ENCODE data around the gene FAM187B. TPM values are rescaled to one million over a fixed set of nuclear protein-coding genes. Genes with fewer than 3 reads are reported as not detected.
"Not testable (repeated sequence)": the region's sequence is repeated elsewhere in the genome, so short reads cannot be mapped to it uniquely, and the experiment has no call there.

The FAM187B gene
- total and polyA plus RNA-seq, 10 donors: 0.48 to 0.61 (median 0.51) TPM; not detected in 7

GRCh38 chr19:35204799-35205732 lies 23.5 kb downstream of the FAM187B start:
- intact Hi-C loops (cut with DNase I; ENCODE audit: low total_unique reads): loop anchor here (10.0 kb wide), 1 partner anchor 50 kb away; the partner anchor contains the start of gene FXYD5
- peak; percentile 80 for DNase-seq
- 46 to 58% (median 50%) methylated on average over 10 to 13 of the region's 13 CpGs for WGBS, 5 donors
- Histone ChIP-seq H3K36me3 (no peaks in the 10 kb centered on the region), H3K27me3 (replicated peaks in 1 of 7) (no peaks in the 10 kb centered on the region), H3K27ac (peak overlapping the region; percentile 61 to 98 (median 84)), H3K4me3 (no peak overlapping the region), H3K9me3 (peaks cover 0 to 3% (median 0%) of the 10 kb centered on the region in 8 donors), H3K4me1 (peaks cover 24 to 65% (median 50%) of the 10 kb centered on the region in 6 donors)
- TF ChIP-seq CTCF (IDR thresholded peaks at IDR 0.05 in 8 of 11, conservative IDR thresholded peaks at IDR 0.05 in 3 of 11): no peak
- TF ChIP-seq POLR2A (IDR thresholded peaks at IDR 0.05): no peak
- TF ChIP-seq POLR2AphosphoS5 (IDR thresholded peaks at IDR 0.05): peak in 1 of 3 donors; percentile 58

GRCh38 chr19:35202722-35203688 lies 25.5 kb downstream of the FAM187B start:
- intact Hi-C loops (cut with DNase I; ENCODE audit: low total_unique reads): loop anchor here (10.0 kb wide), 1 partner anchor 48 kb away; the partner anchor contains the start of gene FXYD5
- 88 to 92% (median 90%) methylated on average over 4 of the region's 4 CpGs for WGBS, 5 donors
- no peak for DNase-seq
- no peaks in the 10 kb centered on the region for H3K27me3 ChIP-seq (replicated peaks in 1 of 7)
- no peak overlapping the region for H3K4me3 ChIP-seq
- peaks cover 24 to 50% (median 39%) of the 10 kb centered on the region in 6 donors for H3K4me1 ChIP-seq
- TF ChIP-seq CTCF (IDR thresholded peaks at IDR 0.05 in 8 of 11, conservative IDR thresholded peaks at IDR 0.05 in 3 of 11) (no peak), POLR2A (IDR thresholded peaks at IDR 0.05) (no peak), POLR2AphosphoS5 (IDR thresholded peaks at IDR 0.05) (no peak)
- H3K27ac ChIP-seq: peak overlapping the region in 3 of 8 donors; percentile 84 to 98 (median 89)
- H3K36me3 ChIP-seq: no peaks in the 10 kb centered on the region
- H3K9me3 ChIP-seq: peaks cover 0 to under 1% (median 0%) of the 10 kb centered on the region in 8 donors

- no peaks in the 10 kb centered on the region for H3K36me3 ChIP-seq
- no peaks in the 10 kb centered on the region for H3K27me3 ChIP-seq (replicated peaks in 1 of 7)
- no peak for TF ChIP-seq POLR2A (IDR thresholded peaks at IDR 0.05)
- TF ChIP-seq POLR2AphosphoS5 (IDR thresholded peaks at IDR 0.05): no peak
- no peak for TF ChIP-seq CTCF (IDR thresholded peaks at IDR 0.05 in 8 of 11, conservative IDR thresholded peaks at IDR 0.05 in 3 of 11)
- no peak overlapping the region for H3K4me3 ChIP-seq
- H3K4me1 ChIP-seq: peaks cover 0 to 15% (median 5%) of the 10 kb centered on the region in 6 donors
- DNase-seq: no peak
- no peaks in the 10 kb centered on the region for H3K9me3 ChIP-seq
- intact Hi-C loops (cut with DNase I; ENCODE audit: low total_unique reads): no loop called here
- no peak overlapping the region for H3K27ac ChIP-seq
- WGBS, 5 donors: 58 to 78% (median 66%) methylated on average over 2 of the region's 2 CpGs
These were observed 29.1 kb downstream of the FAM187B start for GRCh38 chr19:35199481-35199880.

- H3K27ac ChIP-seq; intact Hi-C loops (cut with DNase I; ENCODE audit: low total_unique reads); H3K4me3 ChIP-seq; H3K36me3 ChIP-seq; H3K27me3 ChIP-seq (replicated peaks in 1 of 7); H3K4me1 ChIP-seq; DNase-seq; H3K9me3 ChIP-seq: not testable (repeated sequence)
- 83 to 88% (median 83%) methylated on average over 6 of the region's 6 CpGs for WGBS, 5 donors
These were observed 31.7 kb downstream of the FAM187B start for GRCh38 chr19:35196861-35197260.

Measured in spleen (tissue), 11 donors.